ENCODE data around the gene SSBP2.

DNA sequence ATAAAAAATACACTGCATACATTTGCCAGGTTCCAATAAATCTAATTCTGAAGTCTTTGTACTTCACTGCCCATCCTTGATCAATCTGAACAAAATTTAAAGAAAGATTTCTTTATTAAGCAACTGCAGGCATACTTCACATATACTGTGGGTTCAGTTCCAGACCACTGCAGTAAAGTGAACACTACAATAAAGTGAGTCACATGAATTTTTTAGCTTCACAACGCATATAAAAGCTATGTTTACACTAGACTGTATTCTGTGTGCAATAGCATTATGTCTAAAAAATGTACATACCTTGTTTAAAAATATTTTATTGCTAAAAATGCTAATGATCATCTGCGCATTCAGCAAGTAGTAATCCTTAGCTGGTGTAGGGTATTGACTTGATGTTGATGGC is 52.1 kb downstream of the SSBP2 start:
- TF ChIP-seq CTCF (IDR thresholded peaks at IDR 0.05) (no peak), POLR2AphosphoS5 (IDR thresholded peaks at IDR 0.05) (no peak)

Data from suprapubic skin (tissue), 3 donors.